HG03558 (cell line): ENCODE measurements around the gene TM2D3.

ENCODE experiments used
- ATAC-seq: cut with Tn5 transposase; IDR thresholded peaks from one replicate; pipeline ENCODE4 v1.9.1; 2021; ENCODE audit warnings: moderate number of reproducible peaks; ENCODE audit not compliant: unreplicated experiment; ENCODE audit errors: extremely low read depth

The TM2D3 gene

GRCh38 chr15:101625980-101626379 is 26.2 kb downstream of the TM2D3 start:
- ATAC-seq: no peak

GRCh38 chr15:101625184-101625583 is 27.0 kb downstream of the TM2D3 start:
- ATAC-seq: no peak

DNA sequence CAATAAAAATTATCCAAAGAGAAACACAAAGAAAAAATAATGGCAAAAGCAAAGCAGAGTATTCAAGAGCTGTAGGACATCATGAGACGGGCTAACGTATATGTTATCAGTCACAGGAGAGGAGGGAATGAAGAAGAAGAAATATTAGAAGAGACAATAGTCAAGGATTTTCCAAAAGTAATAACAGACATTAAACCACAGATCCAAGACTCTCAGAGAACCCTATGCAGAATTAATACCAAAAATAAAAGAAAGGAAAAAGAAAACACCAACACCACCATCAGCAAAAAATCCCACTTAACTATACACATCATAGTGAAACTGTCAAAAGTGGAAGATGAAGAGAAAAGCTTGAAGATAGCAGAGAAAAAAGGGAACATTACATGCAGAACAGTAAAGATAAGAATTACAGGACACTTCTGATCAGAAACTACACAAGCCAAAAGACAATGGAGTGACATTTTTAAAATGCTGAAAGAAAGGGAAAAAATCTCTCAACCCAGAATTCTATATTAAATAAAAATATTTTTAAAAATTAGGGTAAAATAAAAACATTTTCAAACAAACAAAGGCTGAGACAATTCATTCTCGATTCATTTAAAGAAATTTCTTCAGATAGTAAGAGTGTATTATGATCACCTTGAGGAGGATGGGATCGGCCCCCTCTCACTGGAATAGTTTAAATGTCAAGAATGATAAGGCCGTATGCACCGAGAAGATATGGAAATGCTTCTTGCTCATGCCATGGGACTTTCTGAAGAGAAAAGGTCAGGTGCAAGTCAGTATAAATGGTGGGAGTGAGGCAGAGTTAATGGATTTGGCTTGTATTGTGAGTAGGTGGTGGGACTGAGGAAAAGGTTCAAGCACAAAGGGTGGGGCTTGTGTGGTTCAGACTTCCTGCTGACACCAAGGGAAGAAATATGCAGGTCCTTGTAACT is 28.5 kb downstream of the TM2D3 start:
- ATAC-seq: no peak

- ATAC-seq: no peak
Measured at GRCh38 chr15:101621961-101622360, 30.2 kb downstream of the TM2D3 start.

DNA sequence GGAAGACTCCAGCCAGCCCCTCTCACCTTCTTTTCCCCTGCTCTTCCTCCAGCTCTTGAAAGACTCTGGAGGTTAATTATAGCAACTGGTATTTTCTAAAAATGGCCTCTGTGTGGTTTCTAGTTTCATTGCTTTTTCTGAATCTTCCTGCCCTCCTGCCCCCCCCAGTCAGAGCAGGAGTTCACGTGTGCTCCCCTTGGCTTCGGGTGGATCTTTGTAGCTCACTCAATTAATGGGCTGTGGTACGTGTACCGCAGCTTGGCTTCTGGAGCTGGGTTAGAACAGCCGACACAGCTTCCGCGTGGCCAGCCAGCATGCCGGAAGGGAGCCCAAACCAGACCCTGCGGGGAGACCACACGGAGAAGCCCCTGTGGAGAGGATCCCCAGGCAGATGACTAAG is 31.5 kb downstream of the TM2D3 start:
- no peak for ATAC-seq

- no peak for ATAC-seq
Measured at GRCh38 chr15:101619615-101619865, 32.6 kb downstream of the TM2D3 start.

DNA sequence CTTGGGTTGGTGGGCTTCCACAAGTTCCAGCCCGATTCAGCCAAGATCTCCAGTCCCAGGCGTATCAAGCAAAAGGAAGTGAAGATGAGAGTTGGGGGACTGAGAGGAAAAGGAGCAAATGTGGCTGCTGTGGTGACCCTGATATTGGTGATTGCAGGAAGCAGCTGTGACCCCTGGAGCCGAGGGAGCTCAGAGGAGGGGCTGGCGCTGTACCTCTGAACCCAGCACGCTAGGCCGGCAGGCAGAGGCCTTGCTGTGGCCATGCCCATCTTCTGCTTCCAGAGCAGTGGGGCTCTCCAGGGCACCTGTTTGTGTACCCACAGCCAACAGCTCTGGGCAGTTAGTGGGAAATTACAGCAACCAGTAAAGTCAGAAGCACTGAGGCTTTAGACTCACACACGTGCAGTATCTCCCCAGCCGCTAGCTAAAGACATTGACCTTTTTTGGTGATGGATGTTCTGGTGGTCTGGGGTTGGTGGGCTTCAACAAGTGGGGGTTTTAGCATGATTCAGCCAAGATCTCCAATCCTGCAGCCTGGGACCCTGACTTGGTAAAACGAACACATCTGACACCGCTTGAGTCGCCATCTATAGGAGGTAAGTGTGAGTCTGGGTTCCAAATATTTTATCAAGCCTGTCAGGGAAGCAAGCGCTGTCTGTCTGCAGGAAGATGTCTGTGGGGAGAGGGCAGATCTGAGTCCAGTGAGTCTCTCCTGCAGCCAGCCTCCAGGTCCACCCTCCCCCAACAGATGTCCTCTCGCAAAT is 33.1 kb downstream of the TM2D3 start:
- ATAC-seq: no peak

- no peak for ATAC-seq
Measured at GRCh38 chr15:101618076-101618475, 34.1 kb downstream of the TM2D3 start.

DNA sequence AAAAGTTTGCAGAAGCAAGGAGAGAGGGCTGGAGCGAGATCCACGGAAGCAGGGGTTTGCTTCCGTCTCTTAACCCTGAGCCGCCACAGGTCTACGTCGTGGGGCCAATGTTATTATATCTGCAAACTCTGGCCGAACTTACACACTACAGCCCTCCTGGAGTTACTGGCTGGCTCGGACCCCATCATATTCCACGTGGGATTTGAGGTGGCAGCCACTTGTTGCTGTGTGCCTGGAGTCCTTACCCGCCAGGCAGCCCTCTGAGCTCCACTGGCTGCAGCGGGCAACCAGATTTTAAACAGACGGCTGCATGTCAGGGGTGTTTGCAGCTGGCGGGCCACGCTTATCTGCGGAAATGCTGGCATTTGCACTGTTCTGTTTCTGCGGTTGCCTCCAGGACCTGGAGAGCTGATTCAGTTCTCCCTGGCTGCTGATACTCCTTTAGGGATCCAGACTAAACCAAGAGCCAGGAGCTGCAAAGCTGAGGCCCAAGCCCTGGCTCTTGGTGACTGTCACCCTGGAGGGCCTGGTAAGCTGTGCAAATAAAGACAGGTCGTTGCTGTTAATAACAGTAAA is 34.7 kb downstream of the TM2D3 start:
- ATAC-seq: no peak

DNA sequence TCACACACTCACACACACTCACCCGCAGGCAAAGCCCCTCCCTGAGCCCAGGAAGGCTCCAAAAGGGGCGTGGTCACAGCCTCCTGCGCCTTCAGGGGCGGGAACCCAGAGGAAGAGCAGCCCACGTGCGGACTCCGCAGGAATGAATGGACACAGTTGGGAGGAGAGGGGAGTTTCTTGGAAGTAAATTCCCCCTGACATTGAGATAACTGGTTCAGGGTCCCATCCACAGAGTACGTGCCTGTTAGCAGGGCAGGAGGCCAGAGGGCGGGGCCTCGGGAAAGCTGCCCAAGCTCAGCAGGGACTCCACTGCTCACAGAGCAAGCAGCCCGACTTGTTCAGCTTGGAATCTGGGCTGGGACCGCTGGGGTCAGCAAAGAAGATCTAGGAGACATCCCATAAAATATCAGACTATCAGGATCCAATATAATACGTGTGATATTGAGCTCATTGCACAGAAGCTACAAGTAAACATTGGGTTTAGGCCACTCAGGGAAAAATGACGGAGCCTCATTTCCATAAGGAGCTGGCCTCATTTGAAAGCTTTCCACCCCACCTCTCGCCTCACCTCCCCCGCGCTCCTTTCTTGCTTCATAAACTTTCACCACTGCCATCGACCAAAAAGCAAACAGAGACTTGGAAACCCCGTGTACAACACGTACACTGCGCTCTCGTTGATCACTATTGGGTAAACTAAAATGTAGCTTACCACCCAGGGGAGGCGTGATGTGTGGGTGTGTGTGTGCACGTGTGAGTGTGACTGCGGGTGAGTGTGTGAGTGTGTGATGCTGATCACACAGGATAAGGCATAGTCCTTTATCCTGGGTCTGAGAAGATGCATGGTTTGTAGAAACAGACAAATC is 36.0 kb downstream of the TM2D3 start:
- no peak for ATAC-seq

- no peak for ATAC-seq
Measured at GRCh38 chr15:101615414-101615985, 36.7 kb downstream of the TM2D3 start.

DNA sequence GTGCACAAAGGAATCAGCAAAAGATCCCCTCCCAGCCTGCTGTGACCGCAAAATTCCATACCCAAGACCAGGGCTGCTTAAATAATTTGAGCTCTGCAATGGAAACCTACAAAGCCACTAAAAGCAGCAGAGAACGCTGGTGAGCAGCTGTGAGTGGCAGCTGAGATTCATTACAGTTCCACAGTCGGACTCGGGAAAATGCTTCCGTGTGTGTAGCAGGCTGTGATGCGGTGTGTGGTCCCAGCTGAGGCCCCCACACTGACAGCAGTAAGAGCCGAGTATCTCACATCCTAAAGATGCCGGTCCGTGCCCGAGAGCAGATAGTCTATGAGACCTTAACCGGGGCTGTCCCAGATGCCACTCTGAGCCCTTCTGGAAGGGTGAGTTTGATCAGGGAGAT is 37.4 kb downstream of the TM2D3 start:
- no peak for ATAC-seq

- ATAC-seq: no peak
Measured at GRCh38 chr15:101614001-101614585, 38.1 kb downstream of the TM2D3 start.

DNA sequence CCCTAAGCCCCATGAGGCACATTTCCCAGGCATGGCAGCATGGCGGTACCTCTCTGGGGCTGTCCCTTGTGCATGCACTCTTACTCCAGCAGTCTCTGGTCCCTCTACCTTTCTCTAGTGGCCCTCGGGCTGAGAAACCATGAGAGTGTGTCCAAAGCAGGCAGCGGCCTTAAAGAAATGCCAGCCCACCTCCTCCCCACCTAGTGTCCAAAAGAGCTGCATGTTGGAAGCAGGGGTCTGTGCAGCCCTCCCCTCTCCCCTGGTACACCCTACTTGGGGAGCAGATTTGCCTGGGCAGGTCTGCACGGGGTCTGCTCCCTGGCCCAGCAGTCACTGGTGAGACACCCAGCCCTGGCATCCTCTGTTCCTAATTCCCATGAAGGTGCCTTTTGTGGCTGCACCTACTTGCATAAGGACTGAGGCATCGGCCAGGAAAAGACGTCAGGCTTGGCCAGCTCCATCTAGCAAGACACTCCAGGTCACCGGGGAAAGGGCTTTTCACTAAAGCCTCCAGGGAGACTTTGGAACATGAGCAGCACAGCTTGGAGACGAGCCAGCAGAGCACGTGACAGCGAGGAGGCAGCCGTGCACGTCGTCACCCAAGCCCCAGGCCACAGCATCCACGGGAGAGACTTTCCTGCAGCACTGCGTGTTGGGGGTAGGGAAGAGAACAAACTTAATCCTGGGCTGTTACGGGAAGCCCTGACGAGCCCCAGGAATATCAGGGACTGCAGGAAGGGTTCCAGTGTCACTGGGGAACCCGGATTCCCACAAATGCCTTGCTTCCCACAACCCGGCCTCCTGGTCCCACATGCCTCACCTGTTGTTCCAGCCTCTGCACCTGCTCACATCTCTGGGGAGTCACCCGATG is 38.8 kb downstream of the TM2D3 start:
- ATAC-seq: no peak

- no peak for ATAC-seq
Measured at GRCh38 chr15:101612676-101613075, 39.5 kb downstream of the TM2D3 start.

DNA sequence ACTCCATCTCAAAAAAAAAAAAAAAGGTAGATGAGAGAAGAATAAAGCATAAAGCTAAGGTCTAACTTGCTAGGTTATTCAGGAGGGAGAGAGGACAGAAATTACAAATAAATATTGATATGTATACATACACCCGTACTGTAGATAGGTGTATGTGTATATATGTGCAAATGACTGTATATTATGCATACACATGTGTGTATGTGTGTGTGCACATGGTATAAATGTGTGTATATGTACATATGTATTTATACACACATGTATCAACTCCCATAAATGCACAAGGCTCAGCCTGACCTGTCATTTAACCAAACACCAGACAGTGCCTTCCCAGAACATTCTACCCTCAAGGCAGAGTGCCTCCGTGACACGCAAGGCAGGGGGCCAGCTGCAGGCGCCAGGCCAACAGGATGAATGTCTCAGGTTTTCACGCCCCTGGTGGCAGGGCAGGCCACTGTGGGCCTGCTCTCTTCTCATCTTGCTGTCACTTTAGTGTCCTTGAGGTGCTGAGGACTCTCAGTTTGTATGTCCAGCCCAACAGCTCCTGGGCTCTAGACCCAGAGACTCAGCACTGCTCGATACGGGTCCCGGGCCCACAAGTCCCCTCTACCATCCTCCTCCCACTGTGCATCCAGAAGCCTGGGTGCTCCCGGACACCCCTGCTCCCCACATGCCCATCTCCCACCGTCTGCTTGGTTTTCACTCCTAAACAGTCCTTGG is 40.4 kb downstream of the TM2D3 start:
- ATAC-seq: no peak

GRCh38 chr15:101611007-101611406 is 41.2 kb downstream of the TM2D3 start:
- ATAC-seq: no peak

DNA sequence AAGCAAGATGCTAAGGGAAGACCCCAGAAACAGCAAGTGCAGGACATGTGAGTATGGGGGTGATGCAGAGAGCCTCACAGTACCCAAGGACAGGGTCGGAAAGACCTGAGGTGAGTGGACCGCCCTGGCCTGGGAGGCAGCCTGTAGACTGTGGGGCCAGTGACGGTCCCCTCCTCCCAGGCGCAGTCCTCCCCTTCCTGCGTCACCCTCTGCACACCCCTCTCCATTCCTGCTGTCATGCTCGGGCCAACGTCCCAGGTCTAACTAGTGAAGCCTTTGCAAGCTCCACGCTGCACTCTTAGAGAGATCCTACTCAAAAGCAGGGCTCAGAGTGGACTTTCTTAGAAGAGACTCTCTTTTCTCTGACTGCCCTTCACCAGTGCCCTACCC is 41.6 kb downstream of the TM2D3 start:
- no peak for ATAC-seq
